ENCODE measurements around the gene MFSD6L.

The MFSD6L gene

GRCh38 chr17:8794636-8795035 lies 4.5 kb downstream of the MFSD6L start:
- DNase-seq (ENCODE audit: low read depth in 1 of 2, low spot score in 1 of 2): no peak

GRCh38 chr17:8793649-8794048 lies 5.5 kb downstream of the MFSD6L start:
- no peak for DNase-seq (ENCODE audit: low read depth in 1 of 2, low spot score in 1 of 2)

- DNase-seq (ENCODE audit: low read depth in 1 of 2, low spot score in 1 of 2): no peak
Observed at GRCh38 chr17:8792646-8793045, 6.5 kb downstream of the MFSD6L start.

- DNase-seq (ENCODE audit: low read depth in 1 of 2, low spot score in 1 of 2): no peak
Observed at GRCh38 chr17:8791910-8792270, 7.3 kb downstream of the MFSD6L start.

- DNase-seq (ENCODE audit: low read depth in 1 of 2, low spot score in 1 of 2): no peak
Observed at GRCh38 chr17:8791248-8791909, 7.8 kb downstream of the MFSD6L start.

- DNase-seq (ENCODE audit: low read depth in 1 of 2, low spot score in 1 of 2): no peak
Observed at GRCh38 chr17:8789743-8790142, 9.4 kb downstream of the MFSD6L start.

- DNase-seq (ENCODE audit: low read depth in 1 of 2, low spot score in 1 of 2): no peak
Observed at GRCh38 chr17:8788998-8789397, 10.2 kb downstream of the MFSD6L start.

- DNase-seq (ENCODE audit: low read depth in 1 of 2, low spot score in 1 of 2): peak; percentile 35 to 43
Observed at GRCh38 chr17:8785547-8786413, 13.4 kb downstream of the MFSD6L start.

- DNase-seq (ENCODE audit: low read depth in 1 of 2, low spot score in 1 of 2): no peak
Observed at GRCh38 chr17:8782176-8782575, 17.0 kb downstream of the MFSD6L start.

GRCh38 chr17:8781776-8782175 lies 17.4 kb downstream of the MFSD6L start:
- no peak for DNase-seq (ENCODE audit: low read depth in 1 of 2, low spot score in 1 of 2)

- DNase-seq (ENCODE audit: low read depth in 1 of 2, low spot score in 1 of 2): no peak
Observed at GRCh38 chr17:8776881-8777280, 22.3 kb downstream of the MFSD6L start.

GRCh38 chr17:8776248-8776647 lies 22.9 kb downstream of the MFSD6L start:
- DNase-seq (ENCODE audit: low read depth in 1 of 2, low spot score in 1 of 2): no peak

- DNase-seq (ENCODE audit: low read depth in 1 of 2, low spot score in 1 of 2): no peak
Observed at GRCh38 chr17:8766731-8767130, 32.4 kb downstream of the MFSD6L start.

- DNase-seq (ENCODE audit: low read depth in 1 of 2, low spot score in 1 of 2): no peak
Observed at GRCh38 chr17:8762012-8762411, 37.2 kb downstream of the MFSD6L start.

GRCh38 chr17:8758137-8758596 lies 41.0 kb downstream of the MFSD6L start, which contains the start of gene SPDYE4:
Gene SPDYE4, minus strand, starts transcription at chr17:8758546. Its CDS starts 164 bp downstream, at chr17:8758382.
- no peak for DNase-seq (ENCODE audit: low read depth in 1 of 2, low spot score in 1 of 2)

- DNase-seq (ENCODE audit: low read depth in 1 of 2, low spot score in 1 of 2): no peak
Observed at GRCh38 chr17:8757189-8757588, 42.0 kb downstream of the MFSD6L start.

GRCh38 chr17:8755590-8756255 lies 43.4 kb downstream of the MFSD6L start:
- no peak for DNase-seq (ENCODE audit: low read depth in 1 of 2, low spot score in 1 of 2)

- no peak for DNase-seq (ENCODE audit: low read depth in 1 of 2, low spot score in 1 of 2)
Observed at GRCh38 chr17:8754890-8755289, 44.3 kb downstream of the MFSD6L start.

- no peak for DNase-seq (ENCODE audit: low read depth in 1 of 2, low spot score in 1 of 2)
Observed at GRCh38 chr17:8753976-8754440, 45.2 kb downstream of the MFSD6L start.

GRCh38 chr17:8753136-8753975 lies 45.8 kb downstream of the MFSD6L start:
- DNase-seq (ENCODE audit: low read depth in 1 of 2, low spot score in 1 of 2): no peak

- no peak for DNase-seq (ENCODE audit: low read depth in 1 of 2, low spot score in 1 of 2)
Observed at GRCh38 chr17:8749616-8750015, 49.5 kb downstream of the MFSD6L start.

Measured in activated CD4-positive, alpha-beta T cell treated with anti-CD3 and anti-CD28 coated beads, Interleukin-2, amount 50 U/mL, for 24 hours (primary cell).